ENCODE measurements around the gene ZNF514.
A peak's percentile ranks its signal among the peaks of the same experiment; 100 is the strongest.
"Not testable (repeated sequence)": the region's sequence is repeated elsewhere in the genome, so short reads cannot be mapped to it uniquely, and the experiment has no call there.

Gene ZNF514

DNA sequence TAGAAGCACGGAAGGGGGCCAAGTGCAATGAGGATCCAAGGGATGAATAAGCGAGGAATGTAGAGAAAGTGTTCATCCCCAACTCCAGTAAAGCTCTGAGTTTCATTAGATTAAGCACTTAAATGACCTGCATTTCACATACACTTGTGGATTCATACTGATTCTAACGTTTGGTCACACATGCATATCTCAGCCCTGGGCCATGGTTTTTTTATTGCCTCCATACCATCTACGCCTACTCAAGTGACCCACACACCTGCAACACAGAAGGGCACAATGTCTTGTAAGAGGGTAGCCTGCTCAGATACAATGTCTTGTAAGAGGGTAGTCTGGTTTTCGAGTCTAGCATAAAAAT lies 37.5 kb downstream of the ZNF514 start:
- DNase-seq (ENCODE audit: low read depth), result no peak

DNA sequence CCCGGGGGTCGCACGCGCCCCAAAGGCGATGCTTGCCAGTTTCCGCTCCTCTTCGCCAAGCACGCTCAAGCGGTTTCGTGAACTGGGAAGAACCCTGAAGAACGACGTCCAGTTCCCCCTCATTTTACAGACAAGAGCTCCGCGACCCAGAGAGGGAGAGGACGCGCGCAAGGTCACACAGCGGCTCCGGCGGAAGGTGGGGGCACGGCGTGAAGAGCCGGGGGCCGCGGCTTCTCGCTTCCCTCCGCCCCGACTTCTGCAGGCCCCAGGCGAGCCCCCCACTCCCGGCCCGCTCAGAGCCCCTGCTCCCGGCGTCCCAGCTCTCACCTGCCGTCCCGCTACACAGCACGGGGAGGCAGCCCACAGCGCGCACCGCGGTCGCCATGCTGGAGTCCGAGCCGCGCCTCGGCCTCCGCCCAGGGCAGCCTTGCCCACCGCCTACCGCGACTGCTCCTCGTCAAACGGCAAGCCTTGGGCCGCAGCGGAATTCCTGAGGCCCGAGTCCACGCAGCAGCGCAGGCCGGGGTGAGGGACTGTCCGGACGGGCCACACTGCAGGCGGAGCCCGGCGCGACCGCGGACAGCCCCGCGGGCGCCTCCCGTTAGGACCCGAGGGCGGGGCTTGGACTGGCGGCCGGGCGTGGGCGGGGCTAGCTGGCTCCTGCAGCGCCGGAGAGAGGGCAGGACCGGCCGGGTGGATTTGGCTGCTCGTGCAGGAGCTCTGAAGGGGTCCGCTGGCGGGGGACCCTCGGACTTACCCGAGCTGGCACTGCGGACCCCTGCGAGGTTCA lies 38.0 kb downstream of the ZNF514 start, which contains the start of gene MRPS5:
TSS of gene MRPS5 (minus strand) at position 402 of the 790 bp plus-strand sequence. CDS start at position 385, 17 bp downstream.
- peak; percentile 76 for DNase-seq (ENCODE audit: low read depth)

DNA sequence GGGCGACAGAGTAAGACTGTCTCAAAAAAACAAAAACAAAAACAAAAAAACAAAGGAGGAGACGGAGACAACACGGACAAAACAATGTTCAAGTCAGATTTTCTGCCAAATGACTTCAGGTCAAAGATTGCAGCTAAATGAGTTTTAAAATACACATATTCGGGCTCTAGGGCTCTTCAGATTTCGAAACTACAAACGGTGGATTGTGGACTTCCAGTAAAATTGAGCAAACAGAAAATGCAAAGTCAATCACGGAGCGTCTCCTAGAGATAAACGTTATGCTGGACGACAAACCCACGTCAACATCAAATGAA lies 38.6 kb downstream of the ZNF514 start:
- DNase-seq (ENCODE audit: low read depth), result no peak

DNA sequence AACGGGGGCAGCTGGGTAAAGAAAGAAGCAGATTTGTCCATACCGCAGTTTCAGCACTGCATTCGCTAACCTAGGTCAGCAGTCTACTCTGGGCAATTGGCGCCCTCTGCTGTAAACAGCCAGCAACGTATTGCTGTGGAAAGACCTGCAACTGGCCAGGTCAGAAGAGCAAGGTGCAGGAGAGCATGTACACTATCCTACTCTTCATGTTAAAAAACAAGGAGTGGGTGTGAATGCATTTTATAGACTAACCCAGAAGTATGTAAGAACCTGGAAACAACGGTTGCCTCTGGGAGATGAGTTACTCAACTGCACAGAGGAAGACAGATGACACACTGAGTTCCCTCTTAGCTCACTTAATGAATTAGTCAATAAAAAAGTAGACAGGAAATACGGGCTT lies 44.2 kb downstream of the ZNF514 start:
- DNase-seq (ENCODE audit: low read depth), result peak; percentile 30

DNA sequence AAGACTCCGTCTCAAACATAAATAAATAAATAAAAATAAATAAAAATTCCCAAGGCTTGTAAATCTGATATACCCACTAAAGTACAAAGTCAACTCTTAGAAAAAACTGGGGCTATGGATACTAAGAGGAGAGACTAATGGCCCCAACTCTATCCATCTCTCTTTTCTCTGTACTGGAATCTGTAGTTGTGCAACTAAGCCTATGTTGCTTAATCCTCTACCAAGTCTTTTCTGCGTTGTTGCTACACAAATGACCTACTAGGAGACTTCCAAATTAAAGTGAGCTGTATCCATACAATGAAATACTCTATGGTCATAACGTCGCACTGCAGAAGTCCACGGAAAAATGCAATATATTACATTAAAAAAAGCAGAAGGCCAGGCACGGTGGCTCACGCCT lies 46.2 kb downstream of the ZNF514 start:
- DNase-seq (ENCODE audit: low read depth), result no peak

DNA sequence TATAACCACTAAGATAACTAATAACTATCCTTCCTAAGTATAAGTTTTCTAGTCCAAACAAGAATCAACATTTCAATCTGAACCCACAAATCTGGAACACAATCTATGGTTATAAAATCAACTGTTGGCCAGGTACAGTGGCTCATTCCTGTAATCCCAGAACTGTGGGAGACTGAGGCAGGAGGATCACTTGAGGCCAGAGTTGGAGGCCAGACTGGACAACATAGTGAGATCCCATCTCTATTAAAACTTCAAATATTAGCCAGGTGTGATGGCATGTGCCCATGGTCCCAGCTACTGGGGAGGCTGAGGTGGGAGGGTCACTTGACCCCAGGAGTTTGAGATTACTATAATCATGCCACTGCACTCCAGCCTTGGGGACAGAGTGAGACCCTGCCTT lies 49.3 kb downstream of the ZNF514 start:
- no peak for DNase-seq (ENCODE audit: low read depth)

DNA sequence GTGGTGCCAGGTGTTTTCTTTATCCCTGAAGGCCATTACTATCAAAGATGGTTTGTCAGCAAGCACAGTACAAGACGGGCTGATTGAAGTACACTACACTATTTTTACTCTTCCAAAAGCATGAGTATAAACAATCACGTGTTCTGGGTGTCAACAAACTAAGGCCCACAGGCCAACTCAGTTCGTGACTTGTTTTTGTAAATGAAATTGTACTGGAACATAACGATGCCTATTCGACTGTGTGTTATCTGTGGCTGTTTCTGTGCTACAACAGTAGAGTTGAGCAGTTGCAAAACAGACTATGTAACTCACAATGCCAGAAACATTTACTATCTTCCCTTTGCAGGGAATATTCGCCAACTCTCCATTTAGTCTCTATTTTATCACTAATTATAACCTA lies 50.4 kb downstream of the ZNF514 start:
- no peak for DNase-seq (ENCODE audit: low read depth)

GRCh38 chr2:95106081-95106480 lies 53.6 kb downstream of the ZNF514 start:
- DNase-seq (ENCODE audit: low read depth), result no peak

GRCh38 chr2:95104606-95105005 lies 55.0 kb downstream of the ZNF514 start:
- no peak for DNase-seq (ENCODE audit: low read depth)

- DNase-seq (ENCODE audit: low read depth), result no peak
These were observed 59.7 kb downstream of the ZNF514 start for GRCh38 chr2:95099910-95100309.

DNA sequence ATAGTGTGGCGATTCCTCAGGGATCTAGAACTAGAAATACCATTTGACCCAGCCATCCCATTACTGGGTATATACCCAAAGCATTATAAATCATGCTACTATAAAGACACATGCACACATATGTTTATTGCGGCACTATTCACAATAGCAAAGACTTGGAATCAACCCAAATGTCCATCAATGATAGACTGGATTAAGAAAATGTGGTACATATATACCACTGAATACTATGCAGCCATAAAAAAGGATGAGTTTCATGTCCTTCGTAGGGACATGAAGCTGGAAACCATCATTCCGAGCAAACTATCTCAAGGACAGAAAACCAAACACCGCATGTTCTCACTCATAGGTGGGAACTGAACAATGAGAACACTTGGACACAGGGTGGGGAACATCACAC lies 61.4 kb downstream of the ZNF514 start:
- not testable (repeated sequence) for DNase-seq (ENCODE audit: low read depth)

All from activated gamma-delta T cell treated with anti-CD3 and anti-CD28 coated beads, Interleukin-2, amount 50 U/mL, for 16 hours (primary cell).